KMS-11 (cell line): Measurements from ENCODE around the gene INHA.

Experiments
- H2AFZ ChIP-seq: fragments of 200-600 bp; sonication (generic); 2 replicates; pipeline ENCODE4 v1.6.1; 2016; ENCODE audit warnings: antibody characterized with exemption, mixed run types, low read depth
- H3K27ac ChIP-seq: fragments of 200-600 bp; sonication (generic); 2 replicates; pipeline ENCODE4 v1.6.1; 2016; ENCODE audit warnings: mild to moderate bottlenecking, mixed run types
- H3K27me3 ChIP-seq: fragments of 200-600 bp; sonication (generic); 2 replicates; pipeline ENCODE4 v1.6.1; 2017; ENCODE audit warnings: mild to moderate bottlenecking, low read depth, mixed run types, moderate library complexity; ENCODE audit not compliant: insufficient read depth
- H3K36me3 ChIP-seq: fragments of 200-600 bp; sonication (generic); 2 replicates; pipeline ENCODE4 v1.6.1; 2017; ENCODE audit warnings: mild to moderate bottlenecking, mixed run types; ENCODE audit not compliant: insufficient read depth
- H3K4me1 ChIP-seq: fragments of 200-600 bp; sonication (generic); 2 replicates; pipeline ENCODE4 v1.6.1; 2016; ENCODE audit warnings: mild to moderate bottlenecking, low read depth, mixed run types; ENCODE audit not compliant: poor library complexity, severe bottlenecking
- H3K4me2 ChIP-seq: fragments of 200-600 bp; sonication (generic); 2 replicates; pipeline ENCODE4 v1.7.0; 2016; ENCODE audit warnings: mild to moderate bottlenecking, mixed run types
- H3K4me3 ChIP-seq: fragments of 200-600 bp; sonication (generic); IDR thresholded peaks from 2 replicates; pipeline ENCODE4 v1.6.1; 2017; ENCODE audit warnings: low read depth, low read length, mixed read lengths; ENCODE audit not compliant: insufficient read depth
- H3K79me2 ChIP-seq: fragments of 200-600 bp; sonication (generic); 2 replicates; pipeline ENCODE4 v1.6.1; 2016; ENCODE audit warnings: low read depth, mixed run types; ENCODE audit not compliant: insufficient read depth
- H3K9ac ChIP-seq: fragments of 200-600 bp; sonication (generic); 2 replicates; pipeline ENCODE4 v1.6.1; 2016; ENCODE audit warnings: mild to moderate bottlenecking, mixed run types
- H4K20me1 ChIP-seq: fragments of 200-600 bp; sonication (generic); 2 replicates; pipeline ENCODE4 v1.6.1; 2016; ENCODE audit warnings: mild to moderate bottlenecking, mixed run types; ENCODE audit not compliant: insufficient read depth
- TF ChIP-seq, protein P1 (sequence below): fragments of 200-600 bp; sonication (generic); conservative IDR thresholded peaks from 2 replicates; pipeline ENCODE4 v1.6.1; 2017; ENCODE audit warnings: low read depth, mild to moderate bottlenecking, antibody characterized with exemption, low read length, moderate library complexity, mixed read lengths

Gene INHA

DNA sequence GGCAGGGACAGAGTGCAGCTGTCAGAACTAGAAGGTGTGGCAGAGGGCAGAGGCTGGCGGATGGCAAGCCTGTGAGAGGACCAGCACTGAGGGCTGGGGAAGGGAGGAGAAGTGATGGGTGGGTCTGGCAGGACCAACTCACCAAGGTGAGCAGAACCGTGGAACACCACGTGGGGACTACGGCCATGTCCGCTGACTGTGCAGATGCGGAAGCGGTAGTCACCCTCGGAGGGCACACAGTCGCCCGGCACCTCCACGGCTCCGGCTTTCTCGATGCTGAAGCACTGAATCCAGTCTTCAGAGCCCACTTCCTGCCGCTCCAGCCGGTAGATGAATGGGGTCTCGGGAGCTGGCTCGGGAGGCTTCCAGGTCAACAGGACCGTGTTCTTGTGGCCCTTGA lies 5.0 kb upstream of the INHA start:
- no peak overlapping the region for H2AFZ ChIP-seq
- no peak overlapping the region for H3K4me2 ChIP-seq
- no peak overlapping the region for H3K9ac ChIP-seq
- H3K36me3 ChIP-seq: no peaks in the 10 kb centered on the region
- H3K79me2 ChIP-seq: no peaks in the 10 kb centered on the region
- H3K4me1 ChIP-seq: no peaks in the 10 kb centered on the region
- H4K20me1 ChIP-seq: no peaks in the 10 kb centered on the region
- peaks cover 78% of the 10 kb centered on the region for H3K27me3 ChIP-seq
- no peak overlapping the region for H3K4me3 ChIP-seq
- no peak overlapping the region for H3K27ac ChIP-seq
- TF ChIP-seq, protein P1, sequence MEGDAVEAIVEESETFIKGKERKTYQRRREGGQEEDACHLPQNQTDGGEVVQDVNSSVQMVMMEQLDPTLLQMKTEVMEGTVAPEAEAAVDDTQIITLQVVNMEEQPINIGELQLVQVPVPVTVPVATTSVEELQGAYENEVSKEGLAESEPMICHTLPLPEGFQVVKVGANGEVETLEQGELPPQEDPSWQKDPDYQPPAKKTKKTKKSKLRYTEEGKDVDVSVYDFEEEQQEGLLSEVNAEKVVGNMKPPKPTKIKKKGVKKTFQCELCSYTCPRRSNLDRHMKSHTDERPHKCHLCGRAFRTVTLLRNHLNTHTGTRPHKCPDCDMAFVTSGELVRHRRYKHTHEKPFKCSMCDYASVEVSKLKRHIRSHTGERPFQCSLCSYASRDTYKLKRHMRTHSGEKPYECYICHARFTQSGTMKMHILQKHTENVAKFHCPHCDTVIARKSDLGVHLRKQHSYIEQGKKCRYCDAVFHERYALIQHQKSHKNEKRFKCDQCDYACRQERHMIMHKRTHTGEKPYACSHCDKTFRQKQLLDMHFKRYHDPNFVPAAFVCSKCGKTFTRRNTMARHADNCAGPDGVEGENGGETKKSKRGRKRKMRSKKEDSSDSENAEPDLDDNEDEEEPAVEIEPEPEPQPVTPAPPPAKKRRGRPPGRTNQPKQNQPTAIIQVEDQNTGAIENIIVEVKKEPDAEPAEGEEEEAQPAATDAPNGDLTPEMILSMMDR: no peak

DNA sequence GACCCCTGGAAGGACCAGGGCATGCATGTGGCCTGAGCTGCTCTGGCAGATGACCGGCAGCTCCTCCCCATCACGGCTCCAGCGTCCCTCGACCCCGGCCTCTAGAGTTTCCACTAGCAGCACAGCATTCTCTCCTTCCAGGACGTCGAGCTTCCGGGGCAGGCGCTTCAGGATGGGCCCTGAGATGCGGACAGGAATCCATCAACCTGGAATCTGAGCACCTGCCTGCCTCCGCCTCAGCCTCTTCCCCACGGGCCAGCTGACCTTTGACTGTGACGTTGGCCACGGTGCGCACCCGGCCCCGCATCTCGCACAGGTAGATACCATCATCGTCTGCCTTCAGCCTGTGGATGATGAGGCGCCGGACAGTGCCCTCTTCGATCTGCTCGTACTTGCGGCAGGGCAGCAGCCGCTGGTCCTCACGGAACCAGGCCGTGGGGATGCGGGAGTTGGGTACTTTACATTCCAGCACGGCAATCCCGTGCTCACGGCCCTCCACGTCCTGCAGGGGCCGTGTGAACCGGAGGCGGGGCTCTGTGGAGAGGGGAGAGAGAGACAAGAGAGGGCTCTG lies 4.2 kb upstream of the INHA start:
- peaks cover 74% of the 10 kb centered on the region for H3K27me3 ChIP-seq
- no peaks in the 10 kb centered on the region for H3K4me1 ChIP-seq
- no peak overlapping the region for H3K4me2 ChIP-seq
- no peak overlapping the region for H3K4me3 ChIP-seq
- H3K36me3 ChIP-seq: no peaks in the 10 kb centered on the region
- no peak overlapping the region for H2AFZ ChIP-seq
- no peaks in the 10 kb centered on the region for H3K79me2 ChIP-seq
- no peak overlapping the region for H3K9ac ChIP-seq
- TF ChIP-seq, protein P1: no peak
- no peaks in the 10 kb centered on the region for H4K20me1 ChIP-seq
- no peak overlapping the region for H3K27ac ChIP-seq

DNA sequence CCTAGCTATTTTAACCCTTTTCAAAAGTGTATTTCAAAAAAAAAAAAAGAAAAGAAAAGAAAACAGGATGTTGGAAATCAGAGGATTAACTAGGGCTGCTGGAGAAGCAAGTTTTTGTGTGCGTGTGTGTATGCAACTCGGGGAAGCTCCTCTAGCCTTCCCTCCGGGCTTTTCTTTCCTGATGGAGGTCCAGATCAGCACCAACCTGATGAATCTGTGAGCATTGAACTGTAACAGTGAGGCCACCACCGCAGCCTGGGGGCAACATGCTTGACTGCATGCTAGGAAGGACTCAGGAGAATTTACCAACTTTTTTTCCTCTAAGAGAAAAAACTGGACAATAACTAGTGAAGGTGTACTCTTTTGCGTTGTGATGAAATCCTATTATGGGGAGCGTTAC lies 3.1 kb upstream of the INHA start:
- Histone ChIP-seq H3K4me1 (no peaks in the 10 kb centered on the region), H3K4me2 (no peak overlapping the region)

DNA sequence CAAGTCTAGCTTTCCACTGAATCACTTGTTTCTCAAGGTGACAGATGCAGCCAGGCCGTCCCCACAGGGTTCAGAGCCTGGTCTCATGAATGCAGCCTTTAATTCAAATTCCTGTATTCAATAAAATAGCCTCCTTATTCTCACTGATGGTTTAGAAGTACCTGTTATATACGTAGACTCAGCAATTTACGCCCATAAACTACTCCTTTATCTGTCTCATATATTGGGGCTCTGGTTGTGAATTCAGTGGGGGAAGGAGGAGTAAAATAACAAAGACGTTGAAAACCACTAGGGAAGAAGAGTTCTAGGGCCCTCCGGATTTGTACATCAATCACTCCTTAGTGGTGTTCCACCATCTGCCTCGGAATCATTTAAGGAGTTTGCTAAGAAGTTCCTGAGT lies 2.5 kb upstream of the INHA start:
- Histone ChIP-seq H4K20me1 (no peaks in the 10 kb centered on the region), H3K4me3 (no peak overlapping the region), H2AFZ (no peak overlapping the region), H3K79me2 (no peaks in the 10 kb centered on the region), H3K9ac (no peak overlapping the region), H3K27ac (no peak overlapping the region), H3K4me2 (no peak overlapping the region), H3K36me3 (no peaks in the 10 kb centered on the region), H3K4me1 (no peaks in the 10 kb centered on the region), H3K27me3 (peaks cover 65% of the 10 kb centered on the region)
- TF ChIP-seq, protein P1: no peak

More for the DNA sequence above, 3.1 kb upstream of the INHA start:
- Histone ChIP-seq H3K27me3 (peaks cover 71% of the 10 kb centered on the region), H3K9ac (no peak overlapping the region), H3K36me3 (no peaks in the 10 kb centered on the region), H4K20me1 (no peaks in the 10 kb centered on the region), H3K4me3 (no peak overlapping the region), H3K27ac (no peak overlapping the region), H2AFZ (no peak overlapping the region), H3K79me2 (no peaks in the 10 kb centered on the region)
- TF ChIP-seq, protein P1: no peak
